ENCODE data around the gene MAD2L1BP. TPM values are rescaled to one million over a fixed set of nuclear protein-coding genes. Genes with fewer than 3 reads are reported as not detected.

Gene MAD2L1BP
- total and polyA plus RNA-seq, 2 donors (not counting 3 experiments of a cell fraction or from before 2014, with no cell fraction given) = 32.3 to 62.0 TPM

DNA sequence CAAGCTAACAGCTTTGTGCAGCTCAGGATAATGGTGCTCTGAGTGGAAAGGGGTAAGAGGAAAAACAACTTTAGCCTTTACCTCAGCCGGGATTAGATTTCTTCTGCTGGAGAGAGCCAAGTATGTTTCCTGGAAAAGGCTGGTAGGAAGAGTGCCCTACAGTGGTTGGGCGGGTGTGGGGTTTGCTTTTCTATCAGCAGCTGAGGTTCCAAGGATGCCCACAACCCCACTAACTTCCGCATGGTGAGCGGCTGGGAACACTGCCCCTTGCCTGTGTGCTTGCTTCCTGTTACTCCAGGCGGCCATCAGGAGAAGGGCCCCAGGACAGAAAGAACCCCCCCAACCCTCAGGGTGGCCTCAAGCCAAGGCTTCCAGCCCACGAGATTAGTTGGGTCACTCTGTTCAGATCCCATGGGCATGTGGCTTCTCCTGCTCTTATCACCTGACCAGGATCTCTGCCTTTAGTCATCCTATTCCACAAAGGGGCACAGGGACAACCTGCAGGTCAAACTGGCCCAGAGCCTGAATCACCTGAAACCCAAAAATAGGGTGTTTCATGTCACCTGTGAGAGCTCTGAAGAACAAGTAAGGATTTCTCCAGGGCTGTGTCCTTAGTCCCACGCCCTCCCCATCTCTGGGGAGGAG, 41.4 kb downstream of the MAD2L1BP start:
- Histone ChIP-seq H3K79me2 (ENCODE audit: control insufficient read depth, insufficient read depth, low read length) (peaks cover 6% of the 10 kb centered on the region), H3K4me3 (replicated peaks in 1 of 3; ENCODE audit: insufficient read depth in 1 of 3, low read depth in 1 of 3, low read length in 3 of 3) (no peak overlapping the region), H3K27ac (ENCODE audit: insufficient read depth, low read depth, low read length) (no peak overlapping the region), H3K9me1 (replicated peaks; ENCODE audit: control insufficient read depth, extremely low read depth, insufficient read depth, low read length) (no peaks in the 10 kb centered on the region), H3K4me1 (ENCODE audit: control insufficient read depth, extremely low read depth, insufficient read depth, low read length) (no peaks in the 10 kb centered on the region), H2AFZ (ENCODE audit: low read depth, low read length) (no peak overlapping the region), H3K4me2 (ENCODE audit: insufficient read depth, low read length) (no peak overlapping the region), H3K9ac (replicated peaks; ENCODE audit: extremely low read depth, insufficient read depth, low read length) (no peak overlapping the region), H3K9me3 (replicated peaks; ENCODE audit: control insufficient read depth, insufficient read depth, low read length) (no peaks in the 10 kb centered on the region), H4K20me1 (replicated peaks; ENCODE audit: control insufficient read depth, extremely low read depth, insufficient read depth, low read length) (no peaks in the 10 kb centered on the region), H3K36me3 (ENCODE audit: control insufficient read depth in 2 of 2, extremely low read depth in 1 of 2, insufficient read depth in 2 of 2, low read length in 2 of 2) (peaks cover 9 to 45% of the 10 kb centered on the region in 2 experiments), H3K27me3 (ENCODE audit: control insufficient read depth in 2 of 2, insufficient read depth in 2 of 2, low read length in 2 of 2) (no peaks in the 10 kb centered on the region)
- ChIA-PET CTCF (interaction anchor here (1.4 to 7.7 kb wide), 2 partner anchors 9 to 94 kb away, joined by 3 to 49 read pairs; no protein-coding TSS in a partner anchor), POLR2A (no interaction called here)
- FAIRE-seq (no peak), DNase-seq (ENCODE audit: low read depth, low spot score) (no peak)
- dilution Hi-C loops (cut with MboI; ENCODE audit: extremely low pct_ligation_motif_present, low sequenced_read_pairs) (no loop called here), intact Hi-C loops (cut with micrococcal nuclease) (no loop called here)
- TF ChIP-seq, protein P1, sequence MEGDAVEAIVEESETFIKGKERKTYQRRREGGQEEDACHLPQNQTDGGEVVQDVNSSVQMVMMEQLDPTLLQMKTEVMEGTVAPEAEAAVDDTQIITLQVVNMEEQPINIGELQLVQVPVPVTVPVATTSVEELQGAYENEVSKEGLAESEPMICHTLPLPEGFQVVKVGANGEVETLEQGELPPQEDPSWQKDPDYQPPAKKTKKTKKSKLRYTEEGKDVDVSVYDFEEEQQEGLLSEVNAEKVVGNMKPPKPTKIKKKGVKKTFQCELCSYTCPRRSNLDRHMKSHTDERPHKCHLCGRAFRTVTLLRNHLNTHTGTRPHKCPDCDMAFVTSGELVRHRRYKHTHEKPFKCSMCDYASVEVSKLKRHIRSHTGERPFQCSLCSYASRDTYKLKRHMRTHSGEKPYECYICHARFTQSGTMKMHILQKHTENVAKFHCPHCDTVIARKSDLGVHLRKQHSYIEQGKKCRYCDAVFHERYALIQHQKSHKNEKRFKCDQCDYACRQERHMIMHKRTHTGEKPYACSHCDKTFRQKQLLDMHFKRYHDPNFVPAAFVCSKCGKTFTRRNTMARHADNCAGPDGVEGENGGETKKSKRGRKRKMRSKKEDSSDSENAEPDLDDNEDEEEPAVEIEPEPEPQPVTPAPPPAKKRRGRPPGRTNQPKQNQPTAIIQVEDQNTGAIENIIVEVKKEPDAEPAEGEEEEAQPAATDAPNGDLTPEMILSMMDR (IDR thresholded peaks at IDR 0.05; ENCODE audit: extremely low read depth in 1 of 2, insufficient read depth in 1 of 2, low read depth in 1 of 2, low read length in 2 of 2) = no peak
- TF ChIP-seq POLR2AphosphoS5 (IDR thresholded peaks at IDR 0.05; ENCODE audit: insufficient read depth, low read depth, low read length) (no peak), MYC (IDR thresholded peaks at IDR 0.05; ENCODE audit: low read depth, low read length) (no peak), POLR2A (IDR thresholded peaks at IDR 0.05; ENCODE audit: low read depth, low read length) (no peak), FOS (IDR thresholded peaks at IDR 0.05; ENCODE audit: borderline replicate concordance, insufficient read depth, low read length) (no peak)
- BruUV-seq (replicated peaks) = no TSS peak

DNA sequence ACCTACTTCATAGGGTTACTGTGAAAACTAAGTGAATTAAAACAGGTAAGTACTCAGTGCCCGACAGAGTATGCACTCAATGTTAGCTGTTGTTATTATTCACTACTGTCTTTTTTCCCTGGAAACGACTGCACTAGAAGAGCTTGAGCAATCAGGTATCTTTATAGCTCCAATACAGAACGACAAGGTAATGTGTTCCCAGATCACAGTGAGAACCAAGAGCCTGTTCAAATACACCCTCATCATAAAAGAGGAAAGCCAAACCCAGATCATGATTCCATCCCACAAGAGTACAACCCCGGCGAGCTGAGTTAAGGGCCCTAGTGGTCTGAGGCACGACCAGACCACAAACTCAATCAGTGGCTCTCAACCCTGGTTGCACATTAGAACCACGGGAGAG, 42.1 kb downstream of the MAD2L1BP start:
- no peaks in the 10 kb centered on the region for H3K9me1 ChIP-seq (replicated peaks; ENCODE audit: control insufficient read depth, extremely low read depth, insufficient read depth, low read length)
- FAIRE-seq = no peak
- no peak overlapping the region for H2AFZ ChIP-seq (ENCODE audit: low read depth, low read length)
- no peak overlapping the region for H3K9ac ChIP-seq (replicated peaks; ENCODE audit: extremely low read depth, insufficient read depth, low read length)
- ChIA-PET POLR2A (no interaction called here), CTCF (interaction anchor here (1.4 to 7.7 kb wide), 2 partner anchors 9 to 93 kb away, joined by 3 to 49 read pairs; no protein-coding TSS in a partner anchor)
- DNase-seq (ENCODE audit: low read depth, low spot score) = no peak
- H3K4me3 ChIP-seq (replicated peaks in 1 of 3; ENCODE audit: insufficient read depth in 1 of 3, low read depth in 1 of 3, low read length in 3 of 3) = no peak overlapping the region
- H3K36me3 ChIP-seq (ENCODE audit: control insufficient read depth in 2 of 2, extremely low read depth in 1 of 2, insufficient read depth in 2 of 2, low read length in 2 of 2) = peaks cover 9 to 44% of the 10 kb centered on the region in 2 experiments
- no peak overlapping the region for H3K4me2 ChIP-seq (ENCODE audit: insufficient read depth, low read length)
- intact Hi-C loops (cut with micrococcal nuclease) = no loop called here
- no peaks in the 10 kb centered on the region for H3K27me3 ChIP-seq (ENCODE audit: control insufficient read depth in 2 of 2, insufficient read depth in 2 of 2, low read length in 2 of 2)
- H3K4me1 ChIP-seq (ENCODE audit: control insufficient read depth, extremely low read depth, insufficient read depth, low read length) = no peaks in the 10 kb centered on the region
- dilution Hi-C loops (cut with MboI; ENCODE audit: extremely low pct_ligation_motif_present, low sequenced_read_pairs) = no loop called here
- TF ChIP-seq POLR2A (IDR thresholded peaks at IDR 0.05; ENCODE audit: low read depth, low read length) (no peak), FOS (IDR thresholded peaks at IDR 0.05; ENCODE audit: borderline replicate concordance, insufficient read depth, low read length) (no peak), MYC (IDR thresholded peaks at IDR 0.05; ENCODE audit: low read depth, low read length) (no peak), EZH2 (IDR thresholded peaks at IDR 0.05; ENCODE audit: borderline replicate concordance, low read depth, low read length, severe bottlenecking) (no peak), GATA2 (IDR thresholded peaks at IDR 0.05; ENCODE audit: insufficient read depth, insufficient read length, low read depth, low read length) (no peak), POLR2AphosphoS5 (IDR thresholded peaks at IDR 0.05; ENCODE audit: insufficient read depth, low read depth, low read length) (no peak), JUN (IDR thresholded peaks at IDR 0.05; ENCODE audit: borderline replicate concordance, insufficient read depth, insufficient read length, low read depth) (no peak)
- TF ChIP-seq, protein P2, sequence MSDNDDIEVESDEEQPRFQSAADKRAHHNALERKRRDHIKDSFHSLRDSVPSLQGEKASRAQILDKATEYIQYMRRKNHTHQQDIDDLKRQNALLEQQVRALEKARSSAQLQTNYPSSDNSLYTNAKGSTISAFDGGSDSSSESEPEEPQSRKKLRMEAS (IDR thresholded peaks at IDR 0.05; ENCODE audit: insufficient read depth, insufficient read length) = no peak
- TF ChIP-seq, protein P1 (IDR thresholded peaks at IDR 0.05; ENCODE audit: extremely low read depth in 1 of 2, insufficient read depth in 1 of 2, low read depth in 1 of 2, low read length in 2 of 2) = no peak
- H3K9me3 ChIP-seq (replicated peaks; ENCODE audit: control insufficient read depth, insufficient read depth, low read length) = no peaks in the 10 kb centered on the region
- H3K27ac ChIP-seq (ENCODE audit: insufficient read depth, low read depth, low read length) = no peak overlapping the region
- no peaks in the 10 kb centered on the region for H4K20me1 ChIP-seq (replicated peaks; ENCODE audit: control insufficient read depth, extremely low read depth, insufficient read depth, low read length)
- BruUV-seq (replicated peaks) = no TSS peak
- peaks cover 13% of the 10 kb centered on the region for H3K79me2 ChIP-seq (ENCODE audit: control insufficient read depth, insufficient read depth, low read length)
